GM18868 (cell line): Measurements from ENCODE around the gene SPG7.

Experiments used
- ATAC-seq: cut with Tn5 transposase; IDR thresholded peaks from one replicate; pipeline ENCODE4 v1.9.1; 2021; ENCODE audit warnings: mild to moderate bottlenecking, moderate library complexity; ENCODE audit not compliant: unreplicated experiment

Gene SPG7

DNA sequence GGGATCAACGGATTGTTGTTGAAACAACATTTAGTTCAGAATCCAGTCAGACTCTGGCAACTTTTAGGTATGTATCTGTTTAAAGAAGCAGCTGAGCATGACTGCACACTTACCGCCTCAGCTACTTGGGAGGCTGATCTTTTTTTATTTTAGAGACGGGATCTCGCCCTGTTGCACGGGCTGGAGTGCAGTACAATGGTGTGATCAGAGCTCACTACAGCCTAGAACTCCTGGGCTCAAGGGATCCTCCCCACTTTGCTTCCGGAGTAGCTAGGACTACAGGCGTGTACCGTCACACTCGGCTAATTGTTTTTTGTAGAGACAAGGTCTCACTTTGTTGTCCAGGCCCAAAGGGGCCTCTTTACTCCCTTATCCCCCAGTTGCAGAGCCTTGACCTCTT lies 2.3 kb downstream of the SPG7 start:
- ATAC-seq, result no peak

DNA sequence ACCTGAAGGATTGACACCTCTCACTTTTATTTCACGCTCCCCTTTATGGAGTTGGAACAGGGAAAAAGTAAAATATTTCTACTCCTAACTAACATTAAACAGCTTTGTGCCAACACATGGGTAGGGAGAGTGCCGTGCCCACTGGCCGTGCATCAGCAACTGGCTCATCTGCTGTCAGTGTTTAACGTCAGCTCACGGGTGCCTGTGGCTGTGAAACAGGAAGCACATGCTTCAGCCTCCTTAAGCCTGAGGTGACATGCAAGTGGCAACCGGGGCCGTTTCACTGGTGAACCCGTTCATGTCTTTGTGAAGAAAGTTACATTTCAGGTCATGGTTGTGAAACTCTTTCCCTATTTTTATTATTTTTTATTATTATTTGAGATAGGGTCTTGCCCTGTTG lies 3.2 kb downstream of the SPG7 start:
- no peak for ATAC-seq

DNA sequence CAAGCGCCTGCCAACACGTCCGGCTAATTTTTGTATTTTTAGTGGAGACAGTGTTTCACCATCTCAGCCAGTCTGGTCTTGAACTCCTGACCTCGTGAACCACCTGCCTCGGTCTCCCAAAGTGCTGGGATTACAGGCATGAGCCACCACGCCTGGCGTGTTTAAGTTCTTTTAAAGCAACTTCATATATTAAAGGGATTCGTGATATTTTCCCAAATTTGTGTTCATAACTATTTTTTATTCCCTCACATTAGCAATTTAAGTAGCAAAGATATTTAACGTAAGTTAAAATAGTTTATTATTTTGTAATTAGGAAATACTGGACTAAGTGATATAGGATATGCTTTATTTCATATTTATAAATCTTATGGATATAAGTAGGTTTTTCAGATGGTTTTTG lies 4.2 kb downstream of the SPG7 start:
- no peak for ATAC-seq

DNA sequence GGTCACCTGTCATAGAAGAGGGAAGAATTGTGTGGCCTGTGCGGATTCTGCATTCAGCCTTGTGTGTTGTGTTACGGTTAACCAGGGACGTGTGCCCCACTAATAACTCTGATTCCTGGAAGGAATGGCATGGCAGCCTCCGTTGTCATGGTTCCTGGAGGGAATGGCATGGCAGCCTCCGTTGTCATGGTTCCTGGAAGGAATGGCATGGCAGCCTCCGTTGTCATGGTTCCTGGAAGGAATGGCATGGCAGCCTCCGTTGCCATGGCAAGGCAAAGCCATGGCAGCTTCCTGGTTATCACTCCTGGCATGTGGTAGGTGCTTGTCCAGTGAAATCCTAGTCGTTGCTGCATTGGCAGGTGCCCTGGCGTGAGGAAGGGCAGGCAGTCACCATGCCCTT lies 8.9 kb downstream of the SPG7 start:
- ATAC-seq, result no peak

DNA sequence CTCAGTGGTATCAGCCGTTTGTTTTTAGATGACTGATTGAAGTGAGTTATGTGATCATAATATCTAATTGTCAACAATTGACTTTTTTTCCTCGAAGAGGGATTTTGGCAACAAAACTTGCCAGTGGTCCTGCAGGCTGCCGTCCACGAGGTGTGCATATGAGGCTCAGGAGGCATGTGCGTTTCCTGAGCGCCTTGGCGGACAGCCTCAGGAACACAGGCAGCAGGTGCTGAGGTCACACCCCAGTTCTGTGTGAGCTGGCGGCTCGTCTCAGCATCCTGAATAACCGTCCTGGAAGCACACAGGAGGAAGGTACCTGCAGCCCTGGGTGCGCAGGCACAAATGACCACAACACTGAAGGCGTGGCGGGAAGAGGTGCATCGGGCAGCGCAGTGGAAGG lies 11.7 kb downstream of the SPG7 start:
- no peak for ATAC-seq

DNA sequence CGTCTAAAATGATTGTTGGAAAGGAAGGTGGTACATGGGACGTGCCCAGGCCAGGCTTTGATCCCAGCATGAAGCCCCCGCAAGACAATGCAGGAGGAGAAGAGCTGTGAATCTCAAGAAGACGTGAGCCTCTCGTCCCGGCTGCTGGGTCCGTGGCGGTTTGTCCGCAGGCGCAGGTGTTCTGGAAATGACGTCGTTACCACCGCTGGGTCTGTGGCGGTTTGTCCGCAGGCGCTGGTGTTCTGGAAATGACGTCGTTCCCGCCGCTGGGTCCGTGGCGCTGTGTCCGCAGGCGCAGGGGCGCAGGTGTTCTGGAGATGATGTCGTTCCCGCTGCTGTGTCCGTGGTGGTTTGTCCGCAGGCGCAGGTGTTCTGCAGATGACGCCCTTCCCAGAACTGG lies 14.1 kb downstream of the SPG7 start:
- no peak for ATAC-seq

DNA sequence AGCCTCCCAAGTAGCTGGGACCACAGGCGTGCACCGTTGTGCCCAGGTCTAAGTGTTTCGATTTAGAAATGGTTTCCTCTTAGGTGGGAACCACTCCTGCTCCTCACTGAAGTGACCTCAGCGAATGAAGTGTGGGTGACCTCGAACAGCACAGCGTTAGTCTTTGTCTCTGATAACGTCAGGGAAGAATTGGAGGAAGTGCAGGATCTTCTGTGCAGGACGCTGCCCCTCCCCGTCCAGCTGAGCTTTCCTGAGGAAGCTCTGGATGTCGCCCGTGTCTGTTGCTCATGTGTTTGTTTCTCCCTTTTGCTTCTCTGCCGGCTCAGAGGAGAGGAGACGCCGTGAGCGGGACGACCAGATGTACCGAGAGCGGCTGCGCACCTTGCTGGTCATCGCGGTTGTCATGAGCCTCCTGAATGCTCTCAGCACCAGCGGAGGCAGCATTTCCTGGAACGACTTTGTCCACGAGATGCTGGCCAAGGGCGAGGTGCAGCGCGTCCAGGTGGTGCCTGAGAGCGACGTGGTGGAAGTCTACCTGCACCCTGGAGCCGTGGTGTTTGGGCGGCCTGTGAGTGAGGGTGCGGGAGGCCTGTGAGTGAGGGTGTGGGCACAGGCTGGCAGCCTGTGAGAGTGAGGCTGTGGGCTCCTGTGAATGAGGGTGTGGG lies 15.6 kb downstream of the SPG7 start:
- no peak for ATAC-seq

DNA sequence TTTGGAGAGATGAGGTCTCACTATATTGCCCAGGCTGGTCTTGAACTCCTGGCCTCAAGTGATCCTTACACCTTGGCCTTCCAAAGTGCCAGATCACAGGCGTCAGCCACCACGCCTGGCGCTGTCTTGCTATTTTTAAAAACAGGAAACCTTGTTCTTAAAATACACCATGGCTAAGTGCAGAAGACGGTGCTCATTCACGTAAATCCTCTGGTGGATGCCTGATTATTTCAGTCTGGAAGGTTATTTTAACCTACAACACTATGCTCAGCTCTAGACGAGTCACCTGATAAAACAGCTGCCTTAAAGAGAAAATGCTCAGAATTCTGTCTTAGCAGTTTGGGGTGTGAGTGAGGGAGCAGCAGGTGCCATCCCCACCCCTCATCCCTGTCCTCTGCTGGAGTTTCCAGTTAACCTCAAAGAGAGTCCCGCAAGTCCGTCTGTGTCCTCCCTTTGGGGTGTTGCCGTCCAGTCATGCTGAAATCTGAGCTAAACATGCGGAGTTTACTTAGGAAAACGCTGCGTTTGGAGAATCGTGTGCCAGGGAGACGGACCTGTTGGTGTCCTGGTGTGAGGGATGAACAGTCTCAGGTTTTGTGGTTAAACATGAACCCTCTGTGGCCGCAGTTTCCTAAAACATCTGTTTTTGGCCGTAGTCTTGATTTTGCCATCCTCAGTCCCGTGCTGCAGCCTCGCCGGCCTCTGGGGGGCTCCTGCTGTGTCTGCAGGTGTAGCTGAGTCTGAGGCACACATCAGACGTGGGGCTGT lies 17.1 kb downstream of the SPG7 start:
- ATAC-seq, result no peak

DNA sequence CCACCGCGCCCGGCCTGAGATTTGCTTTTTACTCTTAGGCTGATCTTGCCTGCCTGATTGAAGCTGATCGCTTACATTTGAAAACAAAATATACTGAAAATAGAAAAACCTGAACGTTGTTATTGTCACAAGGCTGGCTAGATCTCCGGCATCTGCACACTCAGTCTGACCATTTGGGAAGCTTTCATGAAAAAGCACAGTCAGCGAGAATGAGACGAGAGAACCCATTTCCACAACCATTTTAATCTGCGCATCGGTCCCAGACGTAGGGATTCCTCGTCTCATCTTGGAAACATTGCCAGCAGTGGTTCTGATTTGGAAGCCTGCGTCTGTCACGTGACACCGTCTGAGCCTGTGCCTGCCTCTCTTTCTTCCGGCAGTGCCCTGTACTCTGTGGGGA lies 20.9 kb downstream of the SPG7 start:
- no peak for ATAC-seq

DNA sequence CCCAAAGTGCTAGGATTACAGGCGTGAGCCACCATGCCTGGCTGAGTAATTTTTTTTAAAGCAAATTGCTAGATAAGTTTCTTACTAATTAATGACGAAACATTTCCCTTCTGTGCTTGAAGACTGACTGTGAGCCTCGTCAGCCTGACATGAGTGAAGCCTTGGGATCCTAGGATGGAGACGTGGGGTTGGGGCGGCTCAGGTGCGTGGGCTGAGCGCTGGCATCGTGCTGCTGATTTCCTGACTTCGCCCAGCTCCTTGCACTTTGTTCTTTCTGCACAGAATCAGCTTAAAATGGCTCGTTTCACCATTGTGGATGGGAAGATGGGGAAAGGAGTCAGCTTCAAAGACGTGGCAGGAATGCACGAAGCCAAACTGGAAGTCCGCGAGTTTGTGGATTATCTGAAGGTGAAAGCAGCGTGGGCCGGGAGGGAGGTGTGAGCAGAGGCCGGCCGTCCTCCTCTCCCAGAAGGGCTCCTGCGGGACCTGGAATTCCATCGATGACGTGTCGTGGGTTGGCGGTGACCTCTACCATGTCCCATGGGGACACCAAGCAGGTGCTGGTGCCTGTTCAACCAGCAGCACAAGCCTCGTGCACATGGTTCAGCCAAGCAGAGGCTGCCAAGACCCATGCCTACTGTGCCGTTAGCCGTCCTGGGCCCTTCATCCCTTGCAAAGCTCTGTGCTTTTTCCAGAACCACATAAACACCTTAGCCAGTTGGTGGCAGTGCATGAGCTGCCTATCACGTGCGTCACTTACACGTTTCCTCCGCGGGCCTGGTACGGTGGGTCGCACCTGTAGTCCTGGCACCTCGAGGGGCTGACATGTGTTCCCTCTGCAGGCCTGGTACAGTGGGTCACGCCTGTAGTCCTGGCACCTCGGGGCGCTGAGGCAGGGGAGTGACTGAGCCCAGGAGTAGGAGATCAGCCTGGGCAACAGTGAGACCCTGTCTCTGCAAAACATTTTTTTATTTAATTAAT lies 22.5 kb downstream of the SPG7 start:
- ATAC-seq, result no peak

DNA sequence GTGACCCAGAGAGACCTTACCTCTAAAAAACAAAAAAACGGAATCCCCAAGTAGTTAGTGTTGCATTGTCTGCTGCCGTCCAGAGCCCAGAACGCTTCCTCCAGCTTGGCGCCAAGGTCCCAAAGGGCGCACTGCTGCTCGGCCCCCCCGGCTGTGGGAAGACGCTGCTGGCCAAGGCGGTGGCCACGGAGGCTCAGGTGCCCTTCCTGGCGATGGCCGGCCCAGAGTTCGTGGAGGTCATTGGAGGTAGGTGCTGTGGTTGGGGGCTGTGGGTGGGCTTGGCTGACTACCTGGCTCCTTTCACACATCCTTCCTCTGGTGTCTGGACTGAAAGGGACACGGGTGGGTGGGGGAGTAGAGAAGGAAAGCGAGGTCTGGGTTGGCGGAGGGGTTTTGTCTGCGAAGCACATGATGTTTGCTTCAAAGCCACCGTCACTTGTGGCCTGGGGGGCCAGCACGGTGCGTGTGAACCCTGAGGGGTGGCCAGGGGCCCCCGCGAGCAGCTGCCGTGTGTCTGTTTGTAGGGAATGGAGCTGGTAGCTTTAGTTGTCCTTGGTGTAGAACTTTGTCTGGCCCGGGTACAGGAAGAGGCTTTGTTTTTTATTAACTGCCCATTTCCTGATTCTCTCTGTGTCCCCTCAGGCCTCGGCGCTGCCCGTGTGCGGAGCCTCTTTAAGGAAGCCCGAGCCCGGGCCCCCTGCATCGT lies 23.8 kb downstream of the SPG7 start:
- no peak for ATAC-seq

DNA sequence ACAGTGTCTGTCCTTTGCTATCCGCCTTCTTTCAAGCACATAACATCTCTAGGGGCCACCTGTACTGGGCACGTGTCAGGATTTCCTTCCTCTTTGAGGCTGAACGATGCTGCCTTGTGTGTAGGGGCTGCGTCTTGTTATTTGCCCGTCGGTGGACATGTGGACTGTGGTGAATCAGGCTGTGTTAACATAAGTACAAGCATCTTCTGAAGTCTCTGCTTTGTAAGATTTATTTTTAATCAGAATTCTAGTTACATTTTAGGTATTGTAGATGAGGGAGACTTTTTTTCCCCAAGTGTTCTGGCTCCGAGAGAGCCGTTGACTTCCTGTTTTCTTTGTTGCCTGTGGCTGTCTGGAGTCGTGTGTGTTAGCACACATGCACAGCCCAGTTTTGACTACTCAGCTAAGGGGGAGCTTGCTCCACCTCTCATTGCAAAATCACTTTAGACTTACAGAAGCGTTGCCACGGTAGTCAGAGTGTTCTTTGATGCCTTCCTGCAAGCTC lies 26.1 kb downstream of the SPG7 start:
- no peak for ATAC-seq

DNA sequence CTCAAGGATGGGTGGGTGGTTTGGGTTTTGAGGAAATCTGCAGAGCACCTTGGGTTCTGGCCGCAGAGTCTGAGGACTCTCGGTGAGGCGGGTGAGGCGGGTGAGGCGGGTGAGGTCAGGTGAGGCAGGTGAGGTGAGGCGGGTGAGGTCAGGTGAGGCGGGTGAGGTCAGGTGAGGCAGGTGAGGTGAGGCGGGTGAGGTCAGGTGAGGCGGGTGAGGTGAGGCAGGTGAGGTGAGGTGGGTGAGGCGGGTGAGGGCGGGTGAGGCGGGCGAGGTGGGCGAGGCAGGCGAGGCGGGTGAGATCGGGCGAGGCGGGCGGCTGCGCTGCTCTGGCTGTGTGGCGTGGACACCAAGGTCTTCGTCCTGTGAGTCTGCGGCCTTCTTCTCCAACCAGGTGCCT lies 28.2 kb downstream of the SPG7 start:
- no peak for ATAC-seq

DNA sequence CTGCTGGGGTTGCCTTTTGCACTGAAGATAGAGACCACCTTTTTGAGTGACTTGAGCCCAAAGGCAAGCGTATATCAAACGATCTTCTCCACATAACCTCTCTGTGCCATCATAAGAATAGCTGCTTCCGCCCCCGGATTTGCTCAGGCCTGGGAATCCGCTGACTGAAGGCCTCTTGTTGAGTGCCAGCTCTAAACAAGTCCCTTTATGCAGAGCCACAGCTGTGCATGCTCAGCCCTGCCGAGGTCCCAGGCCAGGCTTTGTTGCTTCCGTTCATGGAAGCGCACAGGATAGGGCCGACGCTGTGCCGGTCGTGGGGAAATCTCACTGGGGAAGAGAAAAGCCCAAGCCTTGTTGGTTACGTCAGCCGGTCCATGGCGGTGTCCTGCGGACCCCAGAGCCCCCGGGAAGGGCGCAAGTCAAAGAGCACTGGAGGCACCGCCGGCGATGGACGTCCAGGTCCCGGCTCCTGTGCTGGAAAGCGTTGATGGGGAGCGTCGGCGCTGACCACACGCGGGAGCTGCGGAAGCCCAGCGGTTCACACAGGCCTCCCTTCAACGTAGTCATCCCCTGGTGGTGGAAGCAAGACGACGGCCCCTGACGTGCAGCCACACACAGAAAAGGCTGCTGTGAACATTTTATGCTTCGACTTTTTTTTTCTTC lies 28.8 kb downstream of the SPG7 start:
- ATAC-seq, result no peak

DNA sequence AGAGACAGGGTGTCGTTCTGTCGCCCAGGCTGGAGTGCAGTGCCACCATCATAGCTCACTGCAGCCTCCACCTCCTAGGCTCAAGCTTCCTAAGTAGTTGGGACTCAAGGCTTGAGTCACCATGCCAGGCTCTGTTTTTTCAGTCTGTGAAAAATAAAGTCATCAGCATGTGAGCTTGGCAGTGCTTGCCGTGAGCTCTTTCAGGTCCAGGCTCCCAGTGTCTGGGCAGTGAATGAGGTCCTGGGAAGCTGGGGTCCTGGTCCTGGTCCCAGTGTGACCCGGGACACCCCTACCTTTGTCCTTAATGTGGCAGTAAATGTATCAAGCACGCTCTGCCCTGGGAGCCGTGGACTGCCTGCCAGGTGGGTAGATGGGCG lies 29.3 kb downstream of the SPG7 start:
- ATAC-seq, result no peak

DNA sequence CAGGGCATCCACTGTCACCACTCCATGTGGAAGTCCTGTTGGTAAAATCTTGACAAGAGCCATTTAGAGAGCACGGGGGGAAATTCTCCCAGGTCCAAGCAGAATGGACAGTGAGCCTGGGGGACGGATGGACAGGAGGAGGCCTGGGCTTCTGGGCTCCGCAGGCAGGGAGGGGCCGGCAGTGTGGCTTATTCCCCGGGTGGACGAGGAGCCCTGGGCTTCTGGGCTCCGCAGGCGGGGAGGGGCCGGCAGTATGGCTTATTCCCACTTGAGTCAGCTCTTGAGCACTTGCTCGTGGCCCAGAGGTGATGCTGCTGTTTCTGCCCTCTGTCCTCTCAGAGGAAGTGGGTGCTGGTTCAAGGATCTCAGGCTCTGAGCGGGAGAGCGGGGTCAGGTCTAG lies 30.1 kb downstream of the SPG7 start:
- no peak for ATAC-seq

DNA sequence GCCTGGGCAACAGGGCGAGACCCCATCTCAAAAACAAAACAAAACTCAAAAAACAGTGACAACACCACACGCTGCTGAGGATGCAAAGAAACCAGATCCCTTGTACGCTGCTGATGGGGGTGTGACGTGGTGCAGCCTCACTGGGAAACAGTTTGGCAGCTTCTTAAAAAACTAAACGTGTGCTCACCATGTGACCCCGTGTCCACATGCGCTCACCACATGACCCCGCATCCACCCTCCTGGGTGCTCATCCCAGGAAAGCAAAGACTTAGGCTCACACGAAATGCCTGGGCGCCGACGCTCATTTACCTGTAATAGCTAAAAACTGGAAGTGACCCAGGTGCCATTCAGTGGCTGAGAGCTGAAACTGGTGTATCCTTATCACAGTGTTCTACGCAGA lies 32.4 kb downstream of the SPG7 start:
- ATAC-seq, result no peak

DNA sequence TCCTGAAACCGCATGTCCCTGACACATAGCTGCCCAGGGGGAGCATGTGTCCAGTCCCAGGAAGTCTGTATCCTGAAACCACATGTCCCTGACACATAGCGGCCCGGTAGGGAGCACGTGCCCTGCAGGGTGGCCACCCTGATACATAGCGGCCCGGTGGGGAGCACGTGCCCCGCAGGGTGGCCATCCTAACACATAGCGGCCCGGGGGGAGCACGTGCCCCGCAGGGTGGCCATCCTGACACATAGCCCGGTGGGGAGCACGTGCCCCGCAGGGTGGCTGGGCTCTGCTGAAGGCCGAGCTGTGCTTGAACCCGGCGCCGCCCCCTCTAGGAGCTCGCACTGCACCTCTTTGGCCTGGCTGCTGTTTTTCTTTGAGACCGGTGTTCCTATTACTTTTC lies 33.6 kb downstream of the SPG7 start:
- no peak for ATAC-seq

DNA sequence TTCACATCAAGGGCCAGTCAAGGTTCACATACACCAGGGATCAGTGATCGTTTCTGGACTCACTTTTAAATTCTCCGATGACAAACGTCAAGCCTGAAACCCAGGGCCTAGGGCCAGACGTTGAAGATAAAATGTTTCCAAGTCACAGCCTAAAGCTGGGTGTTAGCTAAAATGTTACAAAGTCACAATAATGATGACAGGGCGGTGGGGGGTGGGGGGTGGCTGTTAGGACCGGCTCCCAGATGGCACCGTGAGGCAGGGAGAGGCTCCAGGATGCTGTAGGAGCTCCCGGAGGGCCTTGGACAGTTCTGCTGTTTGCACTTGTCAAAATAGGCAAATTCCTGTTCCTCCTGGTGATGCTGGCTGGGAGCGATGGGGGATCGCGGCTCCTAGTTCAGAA lies 35.9 kb downstream of the SPG7 start:
- no peak for ATAC-seq

DNA sequence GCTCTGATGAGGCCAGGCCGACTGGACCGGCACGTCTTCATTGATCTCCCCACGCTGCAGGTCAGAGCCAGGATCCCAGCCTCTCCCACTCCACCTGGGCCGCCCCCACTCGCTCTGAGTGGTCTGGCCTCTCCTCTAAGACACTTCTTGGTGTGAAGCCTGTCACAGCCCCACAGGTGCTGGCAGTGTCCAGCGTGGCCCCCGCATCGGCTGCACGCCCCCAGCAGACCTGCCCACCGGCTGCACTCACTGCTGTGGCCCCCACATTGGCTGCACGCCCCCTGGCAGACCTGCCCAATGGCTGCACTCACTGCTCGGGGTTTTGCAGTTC lies 36.5 kb downstream of the SPG7 start:
- no peak for ATAC-seq
